ENCODE data around the gene TUT7.

DNA sequence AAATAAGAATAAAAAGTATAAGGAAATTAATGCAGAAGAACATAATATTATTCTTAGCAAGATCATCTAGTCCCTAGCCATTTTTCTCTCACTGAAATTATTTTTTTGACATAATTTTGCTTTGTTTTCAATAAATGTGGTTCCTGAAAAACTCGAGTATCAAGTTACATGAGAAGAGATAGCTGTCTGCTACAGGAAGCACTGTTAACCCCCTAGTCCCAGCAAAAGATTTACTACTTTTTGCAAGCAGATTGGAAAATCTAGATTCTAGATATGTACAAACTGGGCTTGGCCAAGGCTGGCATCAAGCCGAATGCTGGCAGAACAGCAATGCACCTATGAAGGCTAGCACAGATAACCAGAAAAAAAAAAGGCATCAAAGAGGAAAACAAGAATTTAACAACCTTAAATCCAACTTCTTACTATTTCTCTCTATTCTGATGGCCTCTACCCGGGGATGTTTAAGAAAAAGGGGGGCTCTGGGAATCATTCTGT is 49.9 kb downstream of the TUT7 start:
- TF ChIP-seq CTCF (IDR thresholded peaks at IDR 0.05) = no peak
- no peak for TF ChIP-seq EZH2 (IDR thresholded peaks at IDR 0.05)
